ENCODE data around the gene OSGIN1. TPM values are rescaled to one million over a fixed set of nuclear protein-coding genes. Genes with fewer than 3 reads are reported as not detected.
A peak's percentile ranks its signal among the peaks of the same experiment; 100 is the strongest.

Gene OSGIN1
- total and polyA plus RNA-seq, 8 donors, result 3.6 to 15.9 (median 3.9) TPM

- 72 to 77% methylated on average over 8 of the region's 8 CpGs for WGBS, 2 donors
- TF ChIP-seq, protein P1, sequence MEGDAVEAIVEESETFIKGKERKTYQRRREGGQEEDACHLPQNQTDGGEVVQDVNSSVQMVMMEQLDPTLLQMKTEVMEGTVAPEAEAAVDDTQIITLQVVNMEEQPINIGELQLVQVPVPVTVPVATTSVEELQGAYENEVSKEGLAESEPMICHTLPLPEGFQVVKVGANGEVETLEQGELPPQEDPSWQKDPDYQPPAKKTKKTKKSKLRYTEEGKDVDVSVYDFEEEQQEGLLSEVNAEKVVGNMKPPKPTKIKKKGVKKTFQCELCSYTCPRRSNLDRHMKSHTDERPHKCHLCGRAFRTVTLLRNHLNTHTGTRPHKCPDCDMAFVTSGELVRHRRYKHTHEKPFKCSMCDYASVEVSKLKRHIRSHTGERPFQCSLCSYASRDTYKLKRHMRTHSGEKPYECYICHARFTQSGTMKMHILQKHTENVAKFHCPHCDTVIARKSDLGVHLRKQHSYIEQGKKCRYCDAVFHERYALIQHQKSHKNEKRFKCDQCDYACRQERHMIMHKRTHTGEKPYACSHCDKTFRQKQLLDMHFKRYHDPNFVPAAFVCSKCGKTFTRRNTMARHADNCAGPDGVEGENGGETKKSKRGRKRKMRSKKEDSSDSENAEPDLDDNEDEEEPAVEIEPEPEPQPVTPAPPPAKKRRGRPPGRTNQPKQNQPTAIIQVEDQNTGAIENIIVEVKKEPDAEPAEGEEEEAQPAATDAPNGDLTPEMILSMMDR (IDR thresholded peaks at IDR 0.05), result no peak
- intact Hi-C loops (cut with DNase I), result no loop called here
- H3K9me3 ChIP-seq, result no peaks in the 10 kb centered on the region
- H3K27ac ChIP-seq, result no peak overlapping the region
- H3K27me3 ChIP-seq, result no peaks in the 10 kb centered on the region
- H3K4me3 ChIP-seq, result no peak overlapping the region
- ATAC-seq (peak in 2 of 4 donors; percentile 30 to 40), DNase-seq (peak in 1 of 6 donors; percentile 21), FAIRE-seq (no peak)
- no peaks in the 10 kb centered on the region for H3K4me1 ChIP-seq
- H3K36me3 ChIP-seq, result no peaks in the 10 kb centered on the region
Observed at GRCh38 chr16:84007965-84008364, 54.9 kb downstream of the OSGIN1 start.

DNA sequence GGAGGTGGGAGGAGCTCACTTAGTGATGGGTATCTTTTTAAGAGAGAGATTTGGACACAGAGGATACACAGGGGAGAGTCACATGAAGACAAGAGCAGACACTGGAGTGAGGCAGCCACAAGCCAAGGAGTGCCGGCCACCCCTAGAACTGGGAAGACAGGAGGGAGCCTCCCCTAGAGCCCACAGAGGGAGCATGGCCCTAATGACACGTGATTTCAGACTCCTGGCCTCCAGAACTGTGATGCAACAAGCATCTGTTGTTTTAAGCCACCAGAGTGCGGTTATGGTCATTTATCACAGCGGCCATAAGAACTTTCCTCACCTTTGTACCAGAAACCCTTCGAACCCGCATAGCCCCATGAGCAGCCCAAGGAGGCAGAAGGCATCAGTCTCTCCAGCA is 56.2 kb downstream of the OSGIN1 start:
- Histone ChIP-seq H3K27me3 (no peaks in the 10 kb centered on the region), H3K27ac (no peak overlapping the region), H3K36me3 (no peaks in the 10 kb centered on the region), H3K4me1 (no peaks in the 10 kb centered on the region), H3K9me3 (no peaks in the 10 kb centered on the region), H3K4me3 (no peak overlapping the region)
- ATAC-seq (no peak), DNase-seq (peak in 1 of 6 donors; percentile 10), FAIRE-seq (no peak)
- intact Hi-C loops (cut with DNase I), result no loop called here
- WGBS, 2 donors, result 75 to 79% methylated on average over 6 of the region's 6 CpGs
- TF ChIP-seq, protein P1 (IDR thresholded peaks at IDR 0.05), result no peak

GRCh38 chr16:84013787-84014569 is 60.9 kb downstream of the OSGIN1 start:
- peak; percentile 83 to 91 (median 90) for DNase-seq
- Histone ChIP-seq H3K27ac (no peak overlapping the region), H3K4me1 (no peaks in the 10 kb centered on the region), H3K4me3 (no peak overlapping the region), H3K9me3 (no peaks in the 10 kb centered on the region), H3K36me3 (no peaks in the 10 kb centered on the region), H3K27me3 (no peaks in the 10 kb centered on the region)
- FAIRE-seq, result no peak
- intact Hi-C loops (cut with DNase I), result no loop called here
- peak; percentile 85 to 92 (median 88) for ATAC-seq
- TF ChIP-seq, protein P1 (IDR thresholded peaks at IDR 0.05), result no peak
- 8 to 13% methylated on average over 14 of the region's 14 CpGs for WGBS, 2 donors

DNA sequence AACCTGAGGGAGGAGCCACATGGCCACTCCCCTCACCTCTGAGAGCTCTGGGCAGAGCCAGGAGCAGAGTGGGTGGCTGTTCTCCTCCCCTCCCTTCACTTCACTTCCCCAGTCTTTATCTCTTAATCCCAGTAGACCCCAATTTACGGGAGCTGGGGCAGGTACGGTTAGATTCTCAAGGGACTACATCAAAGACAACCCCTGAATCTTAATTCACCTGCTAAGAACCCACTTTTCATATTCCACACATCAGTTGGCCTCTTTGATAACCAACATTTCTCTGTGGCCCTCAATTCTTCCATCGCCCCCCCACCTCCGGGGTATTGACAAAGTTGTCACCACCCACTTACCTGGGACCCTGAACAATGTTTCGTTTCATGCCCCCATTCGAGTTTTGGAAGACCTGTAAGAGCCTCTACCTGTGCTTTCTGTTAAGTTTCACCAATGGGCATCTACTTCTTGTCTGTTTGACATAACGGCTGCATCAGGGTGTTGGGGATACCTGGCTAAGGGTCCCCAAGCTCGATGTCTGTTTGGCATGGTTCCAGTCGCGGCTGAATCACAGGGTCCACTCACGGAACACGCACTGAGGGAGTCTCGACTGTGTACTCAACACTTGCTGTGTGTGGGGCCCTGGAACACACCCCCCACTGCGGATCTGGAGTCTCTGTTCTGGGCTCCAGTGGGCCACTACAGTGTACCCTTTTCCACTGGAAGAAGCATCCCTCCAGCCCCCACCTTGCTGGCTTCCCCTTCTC is 61.7 kb downstream of the OSGIN1 start:
- 61 to 67% methylated on average over 14 of the region's 14 CpGs for WGBS, 2 donors
- intact Hi-C loops (cut with DNase I), result no loop called here
- TF ChIP-seq, protein P1 (IDR thresholded peaks at IDR 0.05), result no peak
- DNase-seq (peak in 1 of 6 donors; percentile 43), ATAC-seq (no peak), FAIRE-seq (no peak)
- Histone ChIP-seq H3K9me3 (no peaks in the 10 kb centered on the region), H3K27ac (no peak overlapping the region), H3K27me3 (no peaks in the 10 kb centered on the region), H3K4me3 (no peak overlapping the region), H3K36me3 (no peaks in the 10 kb centered on the region), H3K4me1 (no peaks in the 10 kb centered on the region)
